Activated T-cell treated with anti-CD3 and anti-CD28 coated beads, Interleukin-2, amount 50 U/mL, for 4 hours (primary cell): ENCODE data around the gene SNX21. TPM values are rescaled to one million over a fixed set of nuclear protein-coding genes. Genes with fewer than 3 reads are reported as not detected.
A peak's percentile ranks its signal among the peaks of the same experiment; 100 is the strongest.

ENCODE experiments used
- ATAC-seq, 2 donors: fragments of 200-7000 bp; cut with Tn5 transposase; one replicate each; pipeline ENCODE4 v1.10.0; 2021
- DNase-seq: peaks from one replicate; pipeline ENCODE4 v3.0.0-alpha.2; 2020
- H3K27me3 Mint-ChIP-seq: one replicate; pipeline ENCODE4 v1.8.0; 2021; ENCODE audit warnings: low read depth, mixed read lengths
- H3K36me3 Mint-ChIP-seq: one replicate; pipeline ENCODE4 v1.8.0; 2022; ENCODE audit warnings: mixed read lengths; ENCODE audit not compliant: insufficient read depth
- H3K4me1 Mint-ChIP-seq: one replicate; pipeline ENCODE4 v1.8.0; 2021; ENCODE audit warnings: low read depth, mixed read lengths
- H3K4me3 Mint-ChIP-seq: one replicate; pipeline ENCODE4 v1.8.0; 2021; ENCODE audit warnings: mild to moderate bottlenecking, moderate library complexity, mixed read lengths
- H3K9me3 Mint-ChIP-seq: one replicate; pipeline ENCODE4 v1.8.0; 2021; ENCODE audit warnings: mixed read lengths
- total RNA-seq, 3 donors: library from RNA; stranded (reverse); gene quantifications; one replicate each; pipeline ENCODE4 v1.2.1, GENCODE V29; 2021

Gene SNX21
- total RNA-seq, 3 donors from 2014 or later = 0.83 to 0.98 (median 0.87) TPM

GRCh38 chr20:45892049-45892825 lies 58.6 kb downstream of the SNX21 start:
- Mint-ChIP-seq H3K4me3 (peak overlapping the region; percentile 89), H3K27me3 (no peaks in the 10 kb centered on the region), H3K4me1 (peaks cover 35% of the 10 kb centered on the region), H3K9me3 (no peaks in the 10 kb centered on the region), H3K36me3 (peaks cover 8% of the 10 kb centered on the region)
- DNase-seq (no peak), ATAC-seq (no peak)

Other genes starting within 250 kb of the SNX21 start
- gene WFDC10A, start 204.1 kb upstream of the SNX21 start, total RNA-seq = not detected
- gene WFDC9, start 202.5 kb upstream of the SNX21 start, total RNA-seq = not detected
- gene WFDC11, start 163.6 kb upstream of the SNX21 start, total RNA-seq = not detected
- not detected for gene WFDC13, start 131.8 kb upstream of the SNX21 start, total RNA-seq
- not detected for gene WFDC10B, start 128.8 kb upstream of the SNX21 start, total RNA-seq
- not detected for gene SPINT4, start 111.5 kb upstream of the SNX21 start, total RNA-seq
- gene WFDC3, start 41.9 kb upstream of the SNX21 start, total RNA-seq = not detected
- 10 to 100 TPM; 33.9 to 39.6 (median 38.5) TPM for gene DNTTIP1, start 41.8 kb upstream of the SNX21 start, total RNA-seq
- 10 to 100 TPM; 10.5 to 19.4 (median 18.4) TPM for gene UBE2C, start 21.2 kb upstream of the SNX21 start, total RNA-seq
- gene TNNC2, start 6.5 kb upstream of the SNX21 start, total RNA-seq = not detected
- gene ACOT8, start 23.6 kb downstream of the SNX21 start, total RNA-seq = 10 to 100 TPM; 18.0 to 21.0 (median 18.2) TPM
- gene ZSWIM3, start 23.8 kb downstream of the SNX21 start, total RNA-seq = 1 to 10 TPM; 3.0 to 3.9 (median 3.3) TPM
- 10 to 100 TPM; 10.8 to 11.9 (median 10.9) TPM for gene ZSWIM1, start 47.4 kb downstream of the SNX21 start, total RNA-seq
- gene SPATA25, start 53.8 kb downstream of the SNX21 start, total RNA-seq = under 1 TPM; 0.63 to 0.73 (median 0.73) TPM
- gene NEURL2, start 57.4 kb downstream of the SNX21 start, total RNA-seq = 1 to 10 TPM; 1.3 TPM
- gene CTSA, start 57.5 kb downstream of the SNX21 start, total RNA-seq = 10 to 100 TPM; 56.5 to 63.1 (median 57.3) TPM
- 1 to 10 TPM; 3.1 to 4.2 (median 3.3) TPM for gene PLTP, start 78.4 kb downstream of the SNX21 start, total RNA-seq
- 10 to 100 TPM; 24.4 to 28.9 (median 28.4) TPM for gene PCIF1, start 100.9 kb downstream of the SNX21 start, total RNA-seq
- 10 to 100 TPM; 39.7 to 46.4 (median 41.6) TPM for gene ZNF335, start 138.4 kb downstream of the SNX21 start, total RNA-seq
- gene MMP9, start 175.1 kb downstream of the SNX21 start, total RNA-seq = under 1 TPM in 2 of 3 donors, not detected in 1; 0.08 to 0.10 TPM
- gene SLC12A5, start 195.4 kb downstream of the SNX21 start, total RNA-seq = not detected